GM23338 (cell line): ENCODE data around the gene EHD3.

ENCODE experiments used
- CREB1 ChIP-seq: fragments of 250-450 bp; sonication (Bioruptor Pico); IDR thresholded peaks from 2 replicates; pipeline ENCODE4 v1.5.0; 2020; ENCODE audit warnings: low read depth, mild to moderate bottlenecking, moderate library complexity
- EZH2 ChIP-seq: fragments of 200-600 bp; sonication (generic); IDR thresholded peaks from one replicate; pipeline ENCODE4 v1.8.0; 2017; ENCODE audit warnings: antibody characterized with exemption, mild to moderate bottlenecking, low read depth; ENCODE audit not compliant: unreplicated experiment
- EZH2phosphoT487 ChIP-seq: fragments of 200-600 bp; sonication (generic); IDR thresholded peaks from one replicate; pipeline ENCODE4 v1.8.1; 2018; ENCODE audit warnings: antibody characterized with exemption; ENCODE audit not compliant: unreplicated experiment
- POLR2AphosphoS5 ChIP-seq: IDR thresholded peaks from 2 replicates; pipeline ENCODE4 v1.6.1; 2016; ENCODE audit warnings: antibody characterized with exemption, low read depth
- TF ChIP-seq, protein P1 (sequence below): IDR thresholded peaks from 2 replicates; pipeline ENCODE4 v1.6.1; 2016; ENCODE audit warnings: antibody characterized with exemption
- TF ChIP-seq, protein P2 (sequence below), 2 experiments: fragments of 200-600 bp in 1 of 2; sonication (generic) in 1 of 2; conservative IDR thresholded peaks; 2 replicates each; pipeline versions ENCODE4 v1.5.1 to v1.6.1; 2016 to 2017; ENCODE audit warnings: antibody characterized with exemption in 2 of 2, low read depth in 2 of 2, mild to moderate bottlenecking in 2 of 2, moderate library complexity in 1 of 2

DNA sequence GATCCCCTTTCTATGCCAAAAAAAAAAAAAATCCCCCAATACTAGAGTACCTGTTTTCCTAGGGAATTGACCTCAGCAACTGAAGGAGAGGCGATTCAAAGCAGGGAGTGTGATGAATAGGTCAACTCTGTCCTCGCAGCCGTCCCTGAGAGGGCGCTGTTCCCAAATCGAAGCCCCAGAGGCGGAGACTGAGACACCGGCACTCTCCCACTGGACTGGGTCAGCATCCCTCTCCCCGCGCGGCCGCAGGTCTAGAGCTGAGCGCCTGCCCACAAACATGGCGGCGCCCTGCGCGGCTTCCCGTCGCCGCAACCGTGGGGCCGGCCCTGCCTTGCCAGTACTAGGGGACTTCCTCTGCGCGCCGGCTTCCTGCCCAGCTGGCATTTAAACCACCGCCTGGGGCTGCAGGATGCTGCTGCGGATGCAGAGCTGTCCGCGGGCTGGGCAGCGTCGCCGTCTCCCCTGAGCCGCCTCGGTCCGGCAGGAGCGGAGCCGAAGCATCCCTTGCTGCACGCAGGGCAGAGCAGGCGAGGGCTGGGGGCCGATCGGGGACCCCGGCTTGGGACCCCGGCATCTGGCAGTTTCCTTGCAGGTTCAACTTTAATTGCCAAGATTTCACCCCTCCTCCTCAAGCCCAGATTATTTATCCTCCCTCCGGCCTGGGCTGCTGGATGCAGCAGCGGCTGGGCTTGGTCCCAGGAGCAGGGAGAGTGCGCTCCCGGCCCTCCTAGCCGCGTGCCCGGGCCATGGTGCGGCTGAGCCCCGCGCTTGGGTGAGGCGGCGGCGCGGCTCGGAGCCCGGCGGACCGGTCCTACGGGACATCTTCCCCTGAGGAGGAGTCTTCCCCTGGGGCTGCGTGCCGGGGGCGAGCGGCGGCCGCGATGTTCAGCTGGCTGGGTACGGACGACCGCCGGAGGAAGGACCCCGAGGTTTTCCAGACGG is at the start of gene EHD3:
- TF ChIP-seq, protein P1, sequence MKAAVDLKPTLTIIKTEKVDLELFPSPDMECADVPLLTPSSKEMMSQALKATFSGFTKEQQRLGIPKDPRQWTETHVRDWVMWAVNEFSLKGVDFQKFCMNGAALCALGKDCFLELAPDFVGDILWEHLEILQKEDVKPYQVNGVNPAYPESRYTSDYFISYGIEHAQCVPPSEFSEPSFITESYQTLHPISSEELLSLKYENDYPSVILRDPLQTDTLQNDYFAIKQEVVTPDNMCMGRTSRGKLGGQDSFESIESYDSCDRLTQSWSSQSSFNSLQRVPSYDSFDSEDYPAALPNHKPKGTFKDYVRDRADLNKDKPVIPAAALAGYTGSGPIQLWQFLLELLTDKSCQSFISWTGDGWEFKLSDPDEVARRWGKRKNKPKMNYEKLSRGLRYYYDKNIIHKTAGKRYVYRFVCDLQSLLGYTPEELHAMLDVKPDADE = peak; percentile 90
- TF ChIP-seq, protein P2, sequence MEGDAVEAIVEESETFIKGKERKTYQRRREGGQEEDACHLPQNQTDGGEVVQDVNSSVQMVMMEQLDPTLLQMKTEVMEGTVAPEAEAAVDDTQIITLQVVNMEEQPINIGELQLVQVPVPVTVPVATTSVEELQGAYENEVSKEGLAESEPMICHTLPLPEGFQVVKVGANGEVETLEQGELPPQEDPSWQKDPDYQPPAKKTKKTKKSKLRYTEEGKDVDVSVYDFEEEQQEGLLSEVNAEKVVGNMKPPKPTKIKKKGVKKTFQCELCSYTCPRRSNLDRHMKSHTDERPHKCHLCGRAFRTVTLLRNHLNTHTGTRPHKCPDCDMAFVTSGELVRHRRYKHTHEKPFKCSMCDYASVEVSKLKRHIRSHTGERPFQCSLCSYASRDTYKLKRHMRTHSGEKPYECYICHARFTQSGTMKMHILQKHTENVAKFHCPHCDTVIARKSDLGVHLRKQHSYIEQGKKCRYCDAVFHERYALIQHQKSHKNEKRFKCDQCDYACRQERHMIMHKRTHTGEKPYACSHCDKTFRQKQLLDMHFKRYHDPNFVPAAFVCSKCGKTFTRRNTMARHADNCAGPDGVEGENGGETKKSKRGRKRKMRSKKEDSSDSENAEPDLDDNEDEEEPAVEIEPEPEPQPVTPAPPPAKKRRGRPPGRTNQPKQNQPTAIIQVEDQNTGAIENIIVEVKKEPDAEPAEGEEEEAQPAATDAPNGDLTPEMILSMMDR (conservative IDR thresholded peaks at IDR 0.05; ENCODE audit: low read depth in 2 of 2) = peak; percentile 68 to 87
- TF ChIP-seq POLR2AphosphoS5 (peak; percentile 96), EZH2phosphoT487 (no peak), EZH2 (no peak), CREB1 (peak; percentile 70)
